Measurements from ENCODE around the gene MYT1. TPM values are rescaled to one million over a fixed set of nuclear protein-coding genes. Genes with fewer than 3 reads are reported as not detected.

The MYT1 gene
- total RNA-seq, 3 donors from 2014 or later (not counting 1 experiment from before 2014, with no cell fraction given): not detected

DNA sequence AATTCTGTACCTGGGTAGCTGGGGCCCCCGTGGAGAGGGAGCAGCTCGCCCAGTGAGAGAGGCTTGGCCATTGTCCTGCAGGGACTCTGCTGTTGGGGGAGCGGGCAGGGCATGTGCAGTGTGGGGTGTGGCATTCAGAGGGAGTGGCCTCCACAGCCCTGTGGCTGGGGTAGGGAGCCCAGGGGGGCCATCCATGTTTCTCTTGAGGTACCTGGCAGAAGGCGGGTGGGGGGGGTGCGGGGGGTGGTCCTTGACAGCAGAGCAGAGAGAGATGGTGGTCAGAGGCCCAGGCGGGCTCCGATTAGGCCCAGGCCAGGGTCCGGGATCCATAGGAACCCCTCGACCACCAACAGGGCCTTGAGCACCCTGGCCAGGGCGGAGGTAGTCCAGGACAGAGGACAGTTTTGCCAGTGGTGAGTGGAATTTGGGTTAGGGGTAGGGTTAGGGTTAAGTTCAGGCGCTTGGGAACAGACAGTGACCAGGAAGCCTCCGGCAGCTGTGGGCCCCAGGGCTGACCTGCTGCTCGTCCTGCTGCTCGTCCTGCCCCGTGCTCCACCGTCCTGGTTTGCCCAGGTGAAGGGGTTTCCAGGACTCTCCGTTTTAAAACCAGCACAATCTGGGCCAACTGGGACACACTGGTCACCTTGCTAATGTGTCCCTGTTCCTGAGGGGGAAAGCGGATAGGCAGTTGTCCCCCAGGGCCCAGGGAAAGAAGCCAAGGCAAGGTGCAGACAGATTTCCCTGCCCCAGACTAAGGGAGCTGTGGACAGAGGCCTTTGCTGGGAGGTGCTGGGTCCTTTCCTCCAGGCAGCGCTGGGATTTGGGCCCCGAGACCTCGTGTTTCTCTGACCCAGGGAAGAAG lies 24.8 kb upstream of the MYT1 start:
- H3K4me1 Mint-ChIP-seq: peaks cover 0 to 5% of the 10 kb centered on the region in 2 donors
- TF ChIP-seq, protein P1, sequence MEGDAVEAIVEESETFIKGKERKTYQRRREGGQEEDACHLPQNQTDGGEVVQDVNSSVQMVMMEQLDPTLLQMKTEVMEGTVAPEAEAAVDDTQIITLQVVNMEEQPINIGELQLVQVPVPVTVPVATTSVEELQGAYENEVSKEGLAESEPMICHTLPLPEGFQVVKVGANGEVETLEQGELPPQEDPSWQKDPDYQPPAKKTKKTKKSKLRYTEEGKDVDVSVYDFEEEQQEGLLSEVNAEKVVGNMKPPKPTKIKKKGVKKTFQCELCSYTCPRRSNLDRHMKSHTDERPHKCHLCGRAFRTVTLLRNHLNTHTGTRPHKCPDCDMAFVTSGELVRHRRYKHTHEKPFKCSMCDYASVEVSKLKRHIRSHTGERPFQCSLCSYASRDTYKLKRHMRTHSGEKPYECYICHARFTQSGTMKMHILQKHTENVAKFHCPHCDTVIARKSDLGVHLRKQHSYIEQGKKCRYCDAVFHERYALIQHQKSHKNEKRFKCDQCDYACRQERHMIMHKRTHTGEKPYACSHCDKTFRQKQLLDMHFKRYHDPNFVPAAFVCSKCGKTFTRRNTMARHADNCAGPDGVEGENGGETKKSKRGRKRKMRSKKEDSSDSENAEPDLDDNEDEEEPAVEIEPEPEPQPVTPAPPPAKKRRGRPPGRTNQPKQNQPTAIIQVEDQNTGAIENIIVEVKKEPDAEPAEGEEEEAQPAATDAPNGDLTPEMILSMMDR (IDR thresholded peaks at IDR 0.05): no peak
- Histone ChIP-seq H3K27me3 (ENCODE audit: control insufficient read depth, insufficient read depth, low read length) (no peaks in the 10 kb centered on the region), H3K9me3 (ENCODE audit: control insufficient read depth, insufficient read depth, low read length) (no peaks in the 10 kb centered on the region), H3K27ac (ENCODE audit: low read length) (no peak overlapping the region), H3K4me3 (ENCODE audit: low read length) (no peak overlapping the region), H3K4me1 (ENCODE audit: control insufficient read depth, insufficient read depth, low read length) (no peaks in the 10 kb centered on the region), H3K36me3 (ENCODE audit: control insufficient read depth, insufficient read depth, low read length) (no peaks in the 10 kb centered on the region)
- H3K36me3 Mint-ChIP-seq: no peaks in the 10 kb centered on the region
- H3K27me3 Mint-ChIP-seq (ENCODE audit: low read depth in 2 of 2): peaks cover 8 to 13% of the 10 kb centered on the region in 2 donors
- H3K27ac Mint-ChIP-seq: no peak overlapping the region
- DNase-seq (no peak), ATAC-seq (no peak)
- H3K9me3 Mint-ChIP-seq: peaks cover 0 to 2% of the 10 kb centered on the region in 2 donors
- 86% methylated on average over 21 of the region's 21 CpGs for WGBS (ENCODE audit: insufficient coverage)
- H3K4me3 Mint-ChIP-seq: no peak overlapping the region
- intact Hi-C loops (cut with micrococcal nuclease): no loop called here

DNA sequence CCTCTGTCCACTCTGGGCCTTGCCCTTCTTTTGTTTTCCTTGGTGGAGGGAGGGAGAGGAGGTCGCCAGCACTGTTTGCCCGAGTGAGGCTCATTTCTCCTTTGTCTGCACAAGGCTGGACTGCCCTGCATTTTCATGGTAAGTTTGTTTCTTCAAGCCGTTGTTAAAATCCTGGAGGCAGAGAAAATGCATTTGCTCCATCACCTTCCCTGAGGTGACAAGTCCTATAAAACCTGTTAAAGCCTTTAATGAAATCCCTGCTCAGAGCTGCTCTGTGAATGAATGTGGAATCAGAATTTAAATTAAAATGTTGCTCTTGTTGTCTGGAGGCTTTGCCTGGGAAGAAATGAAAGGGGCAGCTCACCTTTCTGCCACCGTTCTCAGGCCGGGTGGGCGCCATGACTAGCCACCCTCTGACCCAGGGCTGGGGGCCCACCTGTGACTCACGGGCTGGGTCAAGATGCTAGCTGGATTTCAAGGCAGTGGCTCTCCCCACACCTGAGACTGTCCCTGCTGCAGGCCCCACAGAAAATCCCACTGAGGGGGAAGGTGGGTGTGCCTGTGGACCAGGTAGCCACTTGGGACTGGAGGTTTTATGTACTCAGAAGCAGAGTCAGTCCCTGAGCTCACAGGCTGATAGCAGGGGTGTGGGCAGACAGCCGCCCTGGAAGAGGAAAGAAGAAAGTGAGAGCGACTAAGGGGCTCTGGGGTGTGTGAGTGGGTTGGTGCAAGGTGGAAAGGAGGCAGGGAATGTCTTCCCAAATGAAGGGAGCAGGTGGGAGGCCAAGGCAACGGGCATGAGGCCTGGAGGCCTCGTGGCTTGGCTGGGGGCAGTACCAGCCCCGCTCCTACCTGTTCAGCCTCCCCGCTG lies 24.0 kb upstream of the MYT1 start:
- no peaks in the 10 kb centered on the region for H3K4me1 ChIP-seq (ENCODE audit: control insufficient read depth, insufficient read depth, low read length)
- H3K4me1 Mint-ChIP-seq: peaks cover 0 to 5% of the 10 kb centered on the region in 2 donors
- H3K27ac ChIP-seq (ENCODE audit: low read length): no peak overlapping the region
- no peak overlapping the region for H3K4me3 Mint-ChIP-seq
- no peaks in the 10 kb centered on the region for H3K36me3 ChIP-seq (ENCODE audit: control insufficient read depth, insufficient read depth, low read length)
- intact Hi-C loops (cut with micrococcal nuclease): no loop called here
- H3K27ac Mint-ChIP-seq: no peak overlapping the region
- peaks cover 7% of the 10 kb centered on the region for H3K9me3 ChIP-seq (ENCODE audit: control insufficient read depth, insufficient read depth, low read length)
- DNase-seq (no peak), ATAC-seq (no peak)
- H3K4me3 ChIP-seq (ENCODE audit: low read length): no peak overlapping the region
- 88% methylated on average over 13 of the region's 13 CpGs for WGBS (ENCODE audit: insufficient coverage)
- no peaks in the 10 kb centered on the region for H3K36me3 Mint-ChIP-seq
- peaks cover 8 to 13% of the 10 kb centered on the region in 2 donors for H3K27me3 Mint-ChIP-seq (ENCODE audit: low read depth in 2 of 2)
- H3K27me3 ChIP-seq (ENCODE audit: control insufficient read depth, insufficient read depth, low read length): no peaks in the 10 kb centered on the region
- TF ChIP-seq, protein P1 (IDR thresholded peaks at IDR 0.05): no peak
- H3K9me3 Mint-ChIP-seq: peaks cover 0 to 2% of the 10 kb centered on the region in 2 donors

DNA sequence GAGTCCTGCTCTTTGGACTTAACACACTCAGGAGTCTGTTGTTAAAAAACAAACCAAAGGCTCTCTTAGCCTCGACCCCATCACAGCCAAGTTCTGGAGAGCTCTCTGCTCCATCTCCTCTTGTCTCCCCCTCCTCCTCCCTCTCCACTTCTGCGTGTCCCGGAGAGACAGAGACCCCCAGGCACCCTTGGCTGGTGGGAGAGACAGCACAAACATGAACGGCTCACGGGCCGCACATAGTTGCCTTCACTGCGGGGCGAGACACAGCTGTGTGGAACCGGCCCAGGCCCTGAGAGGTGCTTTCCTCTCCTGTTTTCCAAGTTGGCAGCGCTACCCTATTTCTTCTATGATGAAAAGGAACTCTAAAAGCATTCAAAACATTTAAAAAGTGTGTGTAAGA lies 23.3 kb upstream of the MYT1 start:
- no peaks in the 10 kb centered on the region for H3K36me3 ChIP-seq (ENCODE audit: control insufficient read depth, insufficient read depth, low read length)
- H3K4me1 ChIP-seq (ENCODE audit: control insufficient read depth, insufficient read depth, low read length): no peaks in the 10 kb centered on the region
- Mint-ChIP-seq H3K9me3 (peaks cover 0 to 2% of the 10 kb centered on the region in 2 donors), H3K4me1 (peaks cover 0 to 5% of the 10 kb centered on the region in 2 donors), H3K4me3 (no peak overlapping the region), H3K27ac (no peak overlapping the region), H3K36me3 (no peaks in the 10 kb centered on the region), H3K27me3 (ENCODE audit: low read depth in 2 of 2) (peaks cover 8% of the 10 kb centered on the region in 2 donors)
- no peak overlapping the region for H3K4me3 ChIP-seq (ENCODE audit: low read length)
- H3K27me3 ChIP-seq (ENCODE audit: control insufficient read depth, insufficient read depth, low read length): no peaks in the 10 kb centered on the region
- TF ChIP-seq, protein P1 (IDR thresholded peaks at IDR 0.05): no peak
- WGBS (ENCODE audit: insufficient coverage): 89% methylated on average over 9 of the region's 10 CpGs
- DNase-seq (no peak), ATAC-seq (no peak)
- intact Hi-C loops (cut with micrococcal nuclease): no loop called here
- peaks cover 12% of the 10 kb centered on the region for H3K9me3 ChIP-seq (ENCODE audit: control insufficient read depth, insufficient read depth, low read length)
- H3K27ac ChIP-seq (ENCODE audit: low read length): no peak overlapping the region
